Activated CD8-positive, alpha-beta memory T cell treated with anti-CD3 and anti-CD28 coated beads for 1 hour (primary cell): ENCODE data around the gene KDM6B.

Experiments
- DNase-seq, 2 donors: peaks; one replicate each; pipeline ENCODE4 v3.0.0-alpha.2; 2020; ENCODE audit warnings: low read depth in 1 of 2; ENCODE audit errors: extremely low read depth in 1 of 2

The KDM6B gene

GRCh38 chr17:7840441-7840840 is 6.4 kb downstream of the KDM6B start:
- no peak for DNase-seq

GRCh38 chr17:7840875-7841274 is 6.9 kb downstream of the KDM6B start:
- DNase-seq, result no peak

- DNase-seq, result peak; percentile 88 to 91
Measured at GRCh38 chr17:7841396-7841914, 7.4 kb downstream of the KDM6B start.

GRCh38 chr17:7841915-7842379 is 7.9 kb downstream of the KDM6B start:
- peak; percentile 75 to 76 for DNase-seq

- DNase-seq, result peak; percentile 92 to 99
Measured at GRCh38 chr17:7842380-7843256, 8.6 kb downstream of the KDM6B start.

GRCh38 chr17:7843257-7843535 is 9.2 kb downstream of the KDM6B start:
- no peak for DNase-seq

GRCh38 chr17:7843536-7844291 is 9.7 kb downstream of the KDM6B start:
- peak; percentile 82 to 88 for DNase-seq

GRCh38 chr17:7844292-7845154 is 10.5 kb downstream of the KDM6B start:
- peak in 1 of 2 donors; percentile 67 for DNase-seq

- DNase-seq, result no peak
Measured at GRCh38 chr17:7845359-7846062, 11.5 kb downstream of the KDM6B start.

GRCh38 chr17:7846063-7846735 is 12.2 kb downstream of the KDM6B start:
- DNase-seq, result no peak

GRCh38 chr17:7846765-7847661 is 13.0 kb downstream of the KDM6B start:
- no peak for DNase-seq

- no peak for DNase-seq
Measured at GRCh38 chr17:7848131-7848579, 14.1 kb downstream of the KDM6B start.

- DNase-seq, result no peak
Measured at GRCh38 chr17:7848739-7849129, 14.7 kb downstream of the KDM6B start.

- no peak for DNase-seq
Measured at GRCh38 chr17:7849130-7849750, 15.2 kb downstream of the KDM6B start.

- no peak for DNase-seq
Measured at GRCh38 chr17:7849751-7850504, 15.9 kb downstream of the KDM6B start.

- no peak for DNase-seq
Measured at GRCh38 chr17:7850701-7851437, 16.9 kb downstream of the KDM6B start.
